Transverse colon (tissue), 4 donors: ENCODE measurements around the gene SEZ6.

Experiments used
- EP300 ChIP-seq: sonication (generic); formaldehyde crosslinking; IDR thresholded peaks from one replicate; pipeline ENCODE4 v1.6.1; 2017; ENCODE audit warnings: antibody characterized with exemption, low read depth
- POLR2A ChIP-seq: fragments of 450-650 bp; IDR thresholded peaks from one replicate; pipeline ENCODE4 v1.6.1; 2016; ENCODE audit warnings: antibody characterized with exemption, mild to moderate bottlenecking, moderate library complexity
- POLR2AphosphoS5 ChIP-seq, 3 donors: sonication (generic); formaldehyde crosslinking; IDR thresholded peaks; one replicate each; pipeline ENCODE4 v1.6.1; 2016; ENCODE audit warnings: antibody characterized with exemption in 3 of 3
- TF ChIP-seq, protein P1 (sequence below), 5 experiments: fragments of 200-600 bp in 3 of 5; fragments of 450-650 bp in 2 of 5; sonication (generic) in 3 of 5; IDR thresholded peaks; 1 replicate in 2 of 5; 2 replicates in 3 of 5; pipeline ENCODE4 v1.5.1; 2016 to 2017; ENCODE audit warnings: antibody characterized with exemption in 5 of 5, inconsistent platforms in 3 of 5, mild to moderate bottlenecking in 2 of 5, moderate library complexity in 1 of 5

DNA sequence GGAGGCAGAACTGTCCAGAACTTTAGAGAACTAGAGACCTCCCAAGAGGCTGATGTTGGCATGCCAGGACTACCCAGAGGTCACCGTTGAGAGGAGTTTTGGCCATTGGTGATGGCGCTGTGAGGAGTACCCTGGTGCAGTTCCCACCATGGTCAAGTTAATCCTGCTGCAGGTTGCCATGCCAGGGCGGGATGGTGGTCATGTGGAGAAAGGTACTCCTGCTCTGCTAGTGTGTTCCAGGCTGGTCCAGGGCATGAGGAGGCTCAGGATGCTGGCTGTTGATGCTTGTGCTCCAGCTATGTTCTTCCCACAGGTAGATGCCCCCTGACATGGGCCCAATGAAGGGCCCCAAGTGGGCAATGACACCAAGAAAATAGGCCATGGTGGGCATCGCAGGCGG is 50.4 kb downstream of the SEZ6 start:
- TF ChIP-seq, protein P1, sequence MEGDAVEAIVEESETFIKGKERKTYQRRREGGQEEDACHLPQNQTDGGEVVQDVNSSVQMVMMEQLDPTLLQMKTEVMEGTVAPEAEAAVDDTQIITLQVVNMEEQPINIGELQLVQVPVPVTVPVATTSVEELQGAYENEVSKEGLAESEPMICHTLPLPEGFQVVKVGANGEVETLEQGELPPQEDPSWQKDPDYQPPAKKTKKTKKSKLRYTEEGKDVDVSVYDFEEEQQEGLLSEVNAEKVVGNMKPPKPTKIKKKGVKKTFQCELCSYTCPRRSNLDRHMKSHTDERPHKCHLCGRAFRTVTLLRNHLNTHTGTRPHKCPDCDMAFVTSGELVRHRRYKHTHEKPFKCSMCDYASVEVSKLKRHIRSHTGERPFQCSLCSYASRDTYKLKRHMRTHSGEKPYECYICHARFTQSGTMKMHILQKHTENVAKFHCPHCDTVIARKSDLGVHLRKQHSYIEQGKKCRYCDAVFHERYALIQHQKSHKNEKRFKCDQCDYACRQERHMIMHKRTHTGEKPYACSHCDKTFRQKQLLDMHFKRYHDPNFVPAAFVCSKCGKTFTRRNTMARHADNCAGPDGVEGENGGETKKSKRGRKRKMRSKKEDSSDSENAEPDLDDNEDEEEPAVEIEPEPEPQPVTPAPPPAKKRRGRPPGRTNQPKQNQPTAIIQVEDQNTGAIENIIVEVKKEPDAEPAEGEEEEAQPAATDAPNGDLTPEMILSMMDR (IDR thresholded peaks at IDR 0.05): no peak
- TF ChIP-seq POLR2A (no peak), POLR2AphosphoS5 (IDR thresholded peaks at IDR 0.05) (no peak), EP300 (no peak)
